SH-SY5Y (cell line): ENCODE data around the gene MED13.

Experiments
- GATA2 ChIP-seq: IDR thresholded peaks from 2 replicates; pipeline ENCODE4 v1.6.1; 2011; ENCODE audit warnings: mild to moderate bottlenecking, low read depth, low read length
- GATA3 ChIP-seq: IDR thresholded peaks from 2 replicates; pipeline ENCODE4 v1.6.1; 2011; ENCODE audit warnings: low read depth, mild to moderate bottlenecking, low read length, moderate library complexity

GRCh38 chr17:62065611-62066468 lies 762 bp upstream of the MED13 start:
- peak; percentile 15; the same call in 1 of the 2 replicates for TF ChIP-seq GATA2
- no peak for TF ChIP-seq GATA3
